Subcutaneous abdominal adipose tissue (tissue), 5 donors: Measurements from ENCODE around the gene SHC4.

Source experiments
- H3K27ac ChIP-seq: one replicate; pipeline ENCODE4 v1.7.0; 2013; ENCODE audit warnings: low read depth, mild to moderate bottlenecking, inconsistent platforms, low read length, moderate library complexity
- H3K27me3 ChIP-seq, 5 donors: one replicate each; pipeline ENCODE4 v1.7.0; 2013; ENCODE audit warnings: low read length in 5 of 5, inconsistent platforms in 1 of 5; ENCODE audit not compliant: control insufficient read depth in 5 of 5, insufficient read depth in 4 of 5
- H3K36me3 ChIP-seq, 5 donors: one replicate each; pipeline ENCODE4 v1.7.0; 2013; ENCODE audit warnings: low read length in 5 of 5; ENCODE audit not compliant: control insufficient read depth in 5 of 5, insufficient read depth in 5 of 5
- H3K4me1 ChIP-seq, 5 donors: one replicate each; pipeline ENCODE4 v1.7.0; 2013; ENCODE audit warnings: low read length in 5 of 5, mild to moderate bottlenecking in 3 of 5, moderate library complexity in 1 of 5; ENCODE audit not compliant: control insufficient read depth in 5 of 5, insufficient read depth in 5 of 5
- H3K4me3 ChIP-seq, 5 donors: one replicate each; pipeline ENCODE4 v1.7.0; 2013; ENCODE audit warnings: low read length in 5 of 5, low read depth in 1 of 5
- H3K9ac ChIP-seq, 5 donors: one replicate each; pipeline ENCODE4 v1.7.0; 2013; ENCODE audit warnings: low read length in 5 of 5, mild to moderate bottlenecking in 4 of 5, moderate library complexity in 3 of 5
- H3K9me3 ChIP-seq, 5 donors: one replicate each; pipeline ENCODE4 v1.7.0; 2013; ENCODE audit warnings: low read length in 5 of 5; ENCODE audit not compliant: control insufficient read depth in 5 of 5
- donor health status: healthy.
- donor health status: healthy.
- donor health status: healthy.
- donor health status: healthy.
- donor health status: healthy.

The SHC4 gene

DNA sequence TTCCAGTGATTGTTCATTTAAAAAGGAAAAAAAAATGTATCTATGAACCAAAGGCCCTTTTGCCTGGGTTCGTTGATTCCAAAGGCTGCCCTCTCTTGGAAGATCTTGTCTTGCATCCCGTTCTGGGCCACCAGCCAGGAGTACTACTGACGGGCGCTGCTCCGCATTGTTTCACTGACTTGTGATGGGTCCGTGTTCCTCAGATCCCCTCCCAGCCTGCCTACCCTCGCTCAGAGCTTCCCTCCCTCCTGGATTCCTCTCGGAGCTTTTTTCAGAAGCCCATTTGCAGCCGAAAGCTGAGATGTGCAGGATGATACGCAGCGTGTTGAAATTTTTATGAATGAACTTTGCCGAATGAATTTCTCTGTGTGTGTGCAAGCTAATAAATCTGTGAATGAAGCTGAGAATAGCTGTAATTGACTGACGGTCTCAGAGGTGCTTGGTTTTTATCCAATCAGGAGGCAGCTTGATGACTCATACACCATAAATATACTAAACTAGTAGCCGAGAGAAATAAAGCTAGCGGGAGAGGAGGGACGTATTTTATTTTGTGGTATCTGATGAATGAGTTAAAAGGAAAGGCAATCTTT is at the start of gene SHC4:
TSS of gene SHC4 (minus strand) at position 396 of the 590 bp plus-strand sequence. CDS start 904 bp downstream, outside the sequence.
- Histone ChIP-seq H3K4me3 (peak within 1 kb of the TSS; percentile 47 to 69 (median 65)), H3K9me3 (no peaks in the 10 kb centered on the region), H3K36me3 (no peaks in the 10 kb centered on the region), H3K27ac (no peak within 1 kb of the TSS), H3K4me1 (peaks cover 0 to 24% (median 20%) of the 10 kb centered on the region in 5 donors), H3K9ac (peak within 1 kb of the TSS in 4 of 5 donors; percentile 26 to 62 (median 40)), H3K27me3 (peaks cover 0 to 12% (median 0%) of the 10 kb centered on the region in 5 donors)

- H3K9ac ChIP-seq: no peak overlapping the region
- peaks cover 51 to 61% (median 56%) of the 10 kb centered on the region in 5 donors for H3K36me3 ChIP-seq
- H3K27me3 ChIP-seq: no peaks in the 10 kb centered on the region
- no peaks in the 10 kb centered on the region for H3K9me3 ChIP-seq
- H3K4me3 ChIP-seq: no peak overlapping the region
- H3K4me1 ChIP-seq: no peaks in the 10 kb centered on the region
- H3K27ac ChIP-seq: no peak overlapping the region
These were observed 35.6 kb upstream of the SHC4 start for GRCh38 chr15:48999314-48999713.

- Histone ChIP-seq H3K36me3 (peaks cover 63 to 78% (median 74%) of the 10 kb centered on the region in 5 donors), H3K27me3 (no peaks in the 10 kb centered on the region), H3K4me1 (no peaks in the 10 kb centered on the region), H3K27ac (no peak overlapping the region), H3K9me3 (no peaks in the 10 kb centered on the region), H3K4me3 (no peak overlapping the region), H3K9ac (no peak overlapping the region)
These were observed 32.6 kb upstream of the SHC4 start for GRCh38 chr15:48996276-48996675.

GRCh38 chr15:48993380-48993779 is 29.7 kb upstream of the SHC4 start:
- Histone ChIP-seq H3K4me3 (no peak overlapping the region), H3K36me3 (peaks cover 46 to 65% (median 58%) of the 10 kb centered on the region in 5 donors), H3K4me1 (no peaks in the 10 kb centered on the region), H3K27me3 (no peaks in the 10 kb centered on the region), H3K9ac (no peak overlapping the region), H3K27ac (no peak overlapping the region), H3K9me3 (no peaks in the 10 kb centered on the region)

- Histone ChIP-seq H3K27ac (no peak overlapping the region), H3K4me1 (no peaks in the 10 kb centered on the region), H3K36me3 (peaks cover 39 to 66% (median 59%) of the 10 kb centered on the region in 5 donors), H3K9me3 (no peaks in the 10 kb centered on the region), H3K27me3 (no peaks in the 10 kb centered on the region), H3K9ac (no peak overlapping the region), H3K4me3 (no peak overlapping the region)
These were observed 28.8 kb upstream of the SHC4 start for GRCh38 chr15:48992545-48992944.

DNA sequence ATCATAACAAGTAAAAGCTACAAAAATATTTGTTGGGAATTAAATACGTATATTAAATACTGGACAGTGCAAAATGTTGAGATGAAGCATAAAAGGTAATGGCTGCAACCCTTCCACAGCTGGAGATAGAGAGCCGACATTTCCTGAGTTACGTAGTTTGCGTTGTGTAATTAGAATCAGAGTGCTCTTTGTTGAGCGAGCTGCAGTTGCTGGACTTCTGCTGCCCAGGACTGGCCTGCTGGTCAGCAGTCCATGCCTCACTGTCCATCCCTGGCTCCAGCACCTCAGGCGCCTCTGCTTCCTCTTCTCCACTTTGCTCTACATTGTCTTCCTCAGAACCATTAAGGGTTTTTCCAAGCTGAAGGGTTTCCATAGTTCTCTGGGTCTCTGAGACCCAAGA is 28.4 kb upstream of the SHC4 start:
- Histone ChIP-seq H3K4me3 (no peak overlapping the region), H3K4me1 (no peaks in the 10 kb centered on the region), H3K27ac (no peak overlapping the region), H3K36me3 (peaks cover 36 to 62% (median 55%) of the 10 kb centered on the region in 5 donors), H3K9me3 (no peaks in the 10 kb centered on the region), H3K27me3 (no peaks in the 10 kb centered on the region), H3K9ac (no peak overlapping the region)

DNA sequence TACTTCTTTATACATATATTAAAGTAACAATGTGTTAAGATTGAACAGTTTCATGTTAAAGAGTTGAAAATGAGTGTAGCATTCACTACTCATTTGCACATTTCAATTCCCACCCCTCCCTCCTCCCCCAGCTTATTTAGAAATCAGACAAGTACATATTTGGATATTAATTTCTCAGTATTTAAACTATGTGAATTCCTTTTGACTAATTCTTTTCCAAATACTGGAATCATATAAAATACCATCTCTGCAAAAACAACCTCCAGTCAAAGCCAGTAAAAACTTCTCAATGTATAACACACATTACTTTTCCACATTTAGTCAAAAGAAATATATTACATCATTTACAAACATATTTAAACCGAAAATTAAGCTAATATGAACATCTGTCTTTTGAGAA is 25.5 kb upstream of the SHC4 start:
- Histone ChIP-seq H3K27me3 (no peaks in the 10 kb centered on the region), H3K27ac (no peak overlapping the region), H3K4me1 (peaks cover 0 to 9% (median 6%) of the 10 kb centered on the region in 5 donors), H3K9ac (no peak overlapping the region), H3K36me3 (peaks cover 22 to 36% (median 29%) of the 10 kb centered on the region in 5 donors), H3K4me3 (no peak overlapping the region), H3K9me3 (no peaks in the 10 kb centered on the region)

DNA sequence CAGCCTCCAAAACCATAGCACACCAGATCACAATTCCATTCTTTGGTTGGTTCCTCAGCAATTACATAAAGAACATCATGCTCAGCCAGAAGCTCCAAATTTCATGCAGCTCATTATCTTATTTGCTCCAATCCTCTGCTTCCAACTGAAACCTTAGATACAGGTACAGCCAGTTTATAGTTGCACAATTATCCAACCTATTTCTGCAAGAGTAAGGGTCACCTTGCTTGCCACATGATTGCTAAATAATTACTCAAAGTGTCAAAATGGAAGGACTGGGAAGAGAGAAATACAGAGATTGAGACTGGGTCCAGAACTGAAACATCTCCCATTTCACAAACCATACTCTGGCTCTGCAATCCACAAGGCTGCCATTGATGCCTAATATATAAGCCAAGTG is 23.4 kb upstream of the SHC4 start:
- Histone ChIP-seq H3K36me3 (peaks cover 15 to 28% (median 21%) of the 10 kb centered on the region in 5 donors), H3K4me1 (peaks cover 0 to 13% (median 6%) of the 10 kb centered on the region in 5 donors), H3K4me3 (no peak overlapping the region), H3K27me3 (no peaks in the 10 kb centered on the region), H3K27ac (no peak overlapping the region), H3K9me3 (no peaks in the 10 kb centered on the region), H3K9ac (no peak overlapping the region)

DNA sequence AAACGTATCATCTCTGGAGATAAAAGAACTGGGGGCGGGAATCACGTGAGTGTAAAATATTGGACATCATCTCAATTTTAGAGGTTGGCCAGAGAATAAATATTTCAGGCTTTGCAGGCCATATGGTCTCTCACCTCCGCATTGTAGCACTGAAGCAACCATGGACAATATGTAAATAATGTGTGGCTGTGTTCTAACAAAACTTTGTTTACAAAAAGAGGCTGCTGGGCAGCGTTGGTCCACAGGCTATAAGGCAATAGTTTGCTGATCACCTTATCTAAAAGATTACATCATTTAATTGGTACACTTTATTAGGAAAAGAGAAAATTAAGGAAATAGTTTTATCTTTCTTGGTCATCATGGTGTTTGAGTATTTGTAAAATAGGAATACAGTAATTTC is 22.5 kb upstream of the SHC4 start:
- no peaks in the 10 kb centered on the region for H3K27me3 ChIP-seq
- peaks cover 0 to 13% (median 6%) of the 10 kb centered on the region in 5 donors for H3K4me1 ChIP-seq
- H3K9ac ChIP-seq: no peak overlapping the region
- no peak overlapping the region for H3K27ac ChIP-seq
- no peaks in the 10 kb centered on the region for H3K9me3 ChIP-seq
- no peak overlapping the region for H3K4me3 ChIP-seq
- peaks cover 7 to 19% (median 12%) of the 10 kb centered on the region in 5 donors for H3K36me3 ChIP-seq

DNA sequence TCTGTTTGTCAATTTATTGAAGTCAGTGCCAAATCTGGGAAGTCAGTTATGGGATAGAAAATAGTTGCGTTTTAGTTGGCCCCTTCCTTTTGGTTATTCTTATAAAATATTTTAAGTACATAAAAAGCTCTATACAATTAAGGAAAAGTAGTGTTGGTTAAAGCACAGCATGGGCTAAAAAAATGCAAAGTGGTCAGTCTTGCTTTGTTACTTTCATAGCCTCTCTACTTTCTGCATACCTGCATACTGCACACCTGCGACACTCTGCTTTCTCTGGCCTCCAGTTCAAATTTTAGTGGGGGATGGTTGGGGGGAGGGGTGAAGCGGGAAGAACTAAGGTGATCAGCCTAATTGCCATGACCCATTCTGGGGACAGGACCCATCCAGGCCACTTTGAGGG is 21.8 kb upstream of the SHC4 start:
- no peaks in the 10 kb centered on the region for H3K9me3 ChIP-seq
- no peak overlapping the region for H3K9ac ChIP-seq
- no peak overlapping the region for H3K27ac ChIP-seq
- H3K27me3 ChIP-seq: no peaks in the 10 kb centered on the region
- H3K4me1 ChIP-seq: peaks cover 0 to 13% (median 6%) of the 10 kb centered on the region in 5 donors
- H3K36me3 ChIP-seq: peaks cover 2 to 13% (median 8%) of the 10 kb centered on the region in 5 donors
- H3K4me3 ChIP-seq: no peak overlapping the region
